Activated naive CD4-positive, alpha-beta T cell treated with Interleukin-2 at 50 U/mL for 16 hours (primary cell): Measurements from ENCODE around the gene ZNF407.

Source experiments
- DNase-seq: peaks from one replicate; pipeline ENCODE4 v3.0.0-alpha.2; 2020

Gene ZNF407

DNA sequence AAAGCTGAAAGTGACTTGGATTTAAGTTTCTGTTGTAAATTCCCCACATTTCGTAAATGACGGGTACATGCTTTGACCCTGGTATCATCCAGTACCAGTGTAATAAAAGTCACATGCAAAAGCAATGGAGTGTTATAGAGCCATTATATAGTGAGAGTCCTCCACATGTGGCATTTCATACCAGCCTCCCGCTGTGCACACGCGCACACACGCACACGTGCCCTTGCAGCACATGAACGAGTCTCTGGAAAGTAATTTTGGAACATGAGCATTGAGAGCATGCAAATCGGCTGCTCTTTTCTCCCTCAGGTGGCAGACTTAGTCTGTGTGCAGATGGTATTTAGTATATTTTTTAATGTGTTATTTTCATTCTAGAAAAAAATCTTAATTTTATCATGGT is 198.1 kb downstream of the ZNF407 start:
- DNase-seq: no peak

GRCh38 chr18:74796211-74796610 is 198.5 kb downstream of the ZNF407 start:
- no peak for DNase-seq

GRCh38 chr18:74796841-74797576 is 199.3 kb downstream of the ZNF407 start:
- no peak for DNase-seq

- no peak for DNase-seq
These were observed 200.0 kb downstream of the ZNF407 start for GRCh38 chr18:74797577-74798151.

DNA sequence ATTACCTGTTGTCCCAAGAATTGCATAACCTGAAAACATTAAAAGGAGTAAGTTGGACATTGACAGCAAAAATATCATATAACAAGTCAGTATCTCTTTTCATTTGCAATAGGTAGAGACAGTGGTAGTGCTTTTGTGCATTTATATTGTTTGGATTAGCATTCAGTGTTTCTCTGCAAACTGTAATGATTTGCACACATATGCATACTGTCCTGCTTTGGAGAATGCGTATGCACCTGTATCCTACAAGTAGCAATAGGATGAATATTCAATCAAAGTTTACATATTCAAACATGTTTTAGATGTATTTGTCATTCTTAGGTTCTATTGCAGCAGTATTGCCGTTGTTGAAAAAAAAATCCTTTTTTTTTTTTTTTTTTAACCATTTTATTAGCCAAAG is 201.9 kb downstream of the ZNF407 start:
- DNase-seq: no peak

DNA sequence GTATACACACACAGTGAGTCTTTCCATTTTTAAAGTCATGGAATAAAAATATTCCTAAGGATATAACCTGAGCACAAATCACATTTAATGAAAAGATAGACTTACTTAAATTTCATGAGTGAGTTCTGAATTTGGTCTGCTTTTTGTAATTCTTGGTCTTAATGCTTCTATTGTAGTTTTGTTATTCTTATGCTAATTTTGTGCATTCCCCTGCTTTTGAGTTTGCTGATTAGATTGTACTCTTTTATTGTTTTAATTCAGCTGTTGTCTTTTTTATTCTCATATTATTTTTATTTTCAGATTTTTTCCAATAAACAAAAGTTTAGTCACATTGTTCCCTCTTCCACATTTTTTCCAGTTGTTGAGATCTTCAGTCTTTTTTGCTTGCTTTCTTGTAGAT is 202.4 kb downstream of the ZNF407 start:
- no peak for DNase-seq

- DNase-seq: no peak
These were observed 205.4 kb downstream of the ZNF407 start for GRCh38 chr18:74803117-74803516.

DNA sequence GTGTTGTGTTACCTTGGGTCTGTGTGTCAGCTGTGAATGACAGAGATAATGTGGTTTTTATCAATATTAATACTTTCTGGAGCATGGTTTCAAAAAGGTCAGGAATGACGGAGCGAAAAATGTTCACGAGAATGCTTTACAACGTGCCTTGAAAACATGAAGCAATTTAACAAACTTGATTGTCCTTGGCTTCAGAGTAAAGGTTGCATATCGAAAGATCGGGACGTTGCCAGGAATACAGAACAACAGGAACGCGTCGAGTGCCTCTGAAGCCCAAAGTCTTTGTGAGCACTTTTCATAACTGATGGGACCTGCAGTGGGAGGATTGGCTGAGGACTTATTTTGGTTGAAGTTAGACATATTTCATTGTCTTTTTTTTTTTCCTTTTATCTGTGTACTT is 206.1 kb downstream of the ZNF407 start:
- no peak for DNase-seq

DNA sequence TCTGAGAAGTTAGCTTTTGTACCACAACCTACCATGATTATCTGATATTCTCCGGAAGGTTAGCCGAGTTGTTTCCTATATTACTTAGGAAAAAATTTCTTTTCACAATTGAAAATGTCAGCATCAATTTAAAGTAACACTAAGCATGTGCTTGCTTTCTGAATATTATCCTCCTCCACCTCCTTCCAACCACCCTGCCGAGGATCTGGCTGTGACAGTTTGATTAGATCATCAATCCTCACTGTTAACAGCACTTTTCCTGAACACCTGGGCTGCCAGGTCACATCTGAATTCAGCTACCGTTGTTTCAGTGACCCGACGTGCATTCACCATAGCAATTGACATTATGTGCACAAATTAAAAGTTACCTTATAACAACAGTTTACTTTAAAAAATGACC is 207.0 kb downstream of the ZNF407 start:
- no peak for DNase-seq

DNA sequence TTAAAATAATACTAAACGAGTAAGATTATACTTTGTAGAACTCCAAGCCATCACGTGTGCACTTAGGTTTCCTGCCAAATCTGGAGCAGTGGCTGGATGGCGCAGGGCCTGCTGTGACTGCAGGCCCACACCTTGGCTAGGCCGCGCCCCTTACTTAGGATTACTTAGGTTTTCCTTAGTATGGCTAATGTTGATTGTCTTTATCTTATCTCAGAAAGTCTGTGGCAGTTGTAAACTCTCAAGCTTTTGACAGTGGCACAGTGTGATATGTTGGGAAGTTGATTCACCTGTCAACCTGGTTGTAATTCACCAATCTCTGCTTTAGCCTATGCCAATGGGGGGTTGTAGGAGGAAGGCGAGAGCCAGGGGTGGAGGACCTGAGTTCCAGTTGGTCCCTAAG is 208.4 kb downstream of the ZNF407 start:
- DNase-seq: no peak

DNA sequence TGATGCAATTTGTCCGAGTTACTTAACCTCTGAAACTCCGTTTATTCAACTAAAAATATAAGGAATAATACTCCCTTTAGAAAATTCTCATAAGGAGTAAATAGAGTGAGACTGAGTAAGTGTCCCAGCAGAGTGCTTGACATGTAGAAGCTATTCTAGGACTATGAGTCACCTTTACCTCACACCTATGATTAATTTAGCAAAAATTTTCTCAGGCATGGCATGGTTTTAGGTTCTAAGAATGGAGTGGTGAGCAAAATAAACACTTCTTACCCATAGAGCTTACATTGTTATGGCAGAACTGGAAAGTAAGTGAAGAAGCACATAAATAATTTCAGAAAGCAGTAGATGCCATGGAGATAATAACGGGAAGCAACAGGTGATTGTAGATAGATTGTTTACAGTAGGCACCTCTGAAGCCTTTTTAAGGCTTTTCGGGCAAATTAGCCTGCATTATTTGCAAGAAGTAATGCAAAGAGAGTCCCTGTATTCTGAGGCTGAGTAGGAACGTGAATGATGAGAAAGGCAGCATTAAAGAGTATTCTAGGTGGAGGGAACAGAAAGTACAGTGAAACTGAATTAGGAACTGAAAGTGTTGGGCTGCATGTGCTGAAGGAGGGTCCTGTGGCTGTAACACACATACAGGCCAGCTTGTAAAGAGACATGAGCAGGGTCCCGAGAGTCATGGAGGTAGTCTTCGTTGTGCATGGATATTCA is 209.2 kb downstream of the ZNF407 start:
- no peak for DNase-seq

- no peak for DNase-seq
These were observed 219.9 kb downstream of the ZNF407 start for GRCh38 chr18:74817576-74817975.

GRCh38 chr18:74818516-74819175 is 221.0 kb downstream of the ZNF407 start:
- DNase-seq: no peak

- DNase-seq: no peak
These were observed 221.9 kb downstream of the ZNF407 start for GRCh38 chr18:74819433-74820059.

DNA sequence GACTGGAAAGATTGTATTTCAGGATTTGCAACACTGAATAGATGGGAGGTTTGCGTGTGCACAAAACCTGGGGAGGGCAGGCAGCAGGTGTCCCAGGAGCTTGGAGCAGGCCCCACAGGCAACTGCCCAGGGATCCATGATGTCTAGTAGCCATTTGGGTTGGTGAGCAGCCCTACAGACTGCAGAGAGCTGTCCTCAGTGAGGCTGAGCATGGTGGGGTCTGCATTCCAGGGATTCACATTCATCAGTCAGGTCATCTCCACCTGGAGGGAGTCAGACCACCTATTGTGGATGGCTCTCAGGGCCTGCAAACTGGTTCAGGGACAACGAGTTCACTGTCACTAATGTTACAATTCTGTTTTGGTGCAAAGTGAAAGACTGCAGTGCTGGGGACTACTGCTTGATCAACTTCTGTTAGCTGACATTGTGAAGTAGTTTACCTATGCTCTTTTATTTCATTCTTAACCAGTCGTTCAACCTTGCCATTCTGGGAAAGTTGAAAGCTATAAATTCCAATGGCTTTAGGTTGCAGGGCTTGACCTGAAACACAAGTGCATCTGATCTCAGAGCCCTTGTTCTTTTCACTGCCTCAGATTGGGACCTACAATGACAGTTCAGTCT is 222.6 kb downstream of the ZNF407 start:
- no peak for DNase-seq

DNA sequence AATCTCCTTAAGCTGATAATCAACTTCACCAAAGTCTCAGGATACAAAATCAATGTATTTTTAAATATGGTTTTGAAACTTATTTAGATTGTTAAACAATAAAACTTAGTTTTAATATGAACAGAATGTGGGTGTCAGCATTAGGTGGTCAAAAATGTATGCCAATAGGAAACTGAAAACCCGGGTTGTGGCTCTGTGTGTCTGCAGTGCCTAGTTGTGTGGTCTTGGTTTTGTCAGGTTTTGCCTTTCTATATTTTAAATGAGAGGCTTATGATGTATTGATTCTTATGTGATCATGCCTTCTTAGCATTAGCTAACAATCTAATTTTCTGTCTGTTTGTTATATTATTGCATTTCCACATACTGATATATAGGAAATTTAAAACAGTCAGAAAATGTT is 227.8 kb downstream of the ZNF407 start:
- no peak for DNase-seq

DNA sequence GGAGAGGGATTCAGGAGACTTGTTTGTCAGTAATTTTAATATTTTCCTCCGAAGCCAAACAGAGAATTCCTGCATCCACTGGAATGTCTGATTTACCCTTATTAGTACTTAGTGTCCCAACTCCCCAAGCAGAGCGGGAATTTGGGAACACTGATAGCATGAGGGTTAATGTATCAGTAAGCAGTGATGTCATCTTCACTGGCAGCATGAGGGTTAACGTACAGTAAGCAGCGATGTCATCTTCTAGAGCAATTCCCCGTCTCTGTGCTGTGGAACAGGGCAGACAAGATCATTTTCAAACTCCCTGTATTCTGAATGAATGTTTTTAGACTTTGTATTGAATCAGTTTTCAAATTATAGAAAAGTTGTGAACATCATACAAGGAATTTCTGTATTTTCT is 228.9 kb downstream of the ZNF407 start:
- no peak for DNase-seq

DNA sequence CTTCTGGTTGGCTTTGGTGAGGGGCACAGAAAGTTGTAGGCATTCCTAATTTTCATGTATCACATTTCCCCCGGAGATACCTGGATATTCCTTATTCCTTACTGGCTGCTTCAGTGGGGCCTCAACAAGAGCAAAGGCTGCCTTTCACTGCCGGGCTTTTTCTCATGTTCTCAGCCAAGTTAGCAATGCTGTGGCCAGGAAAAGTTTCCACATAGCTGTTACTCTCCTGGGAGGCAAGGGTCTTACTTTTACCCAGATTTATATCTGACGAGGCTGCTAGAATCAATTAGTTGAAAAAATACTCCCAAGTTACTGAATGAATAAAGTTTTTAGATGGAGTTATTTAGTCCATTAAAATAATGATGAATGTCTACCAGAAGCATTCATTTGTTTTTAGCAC is 230.5 kb downstream of the ZNF407 start:
- DNase-seq: no peak

DNA sequence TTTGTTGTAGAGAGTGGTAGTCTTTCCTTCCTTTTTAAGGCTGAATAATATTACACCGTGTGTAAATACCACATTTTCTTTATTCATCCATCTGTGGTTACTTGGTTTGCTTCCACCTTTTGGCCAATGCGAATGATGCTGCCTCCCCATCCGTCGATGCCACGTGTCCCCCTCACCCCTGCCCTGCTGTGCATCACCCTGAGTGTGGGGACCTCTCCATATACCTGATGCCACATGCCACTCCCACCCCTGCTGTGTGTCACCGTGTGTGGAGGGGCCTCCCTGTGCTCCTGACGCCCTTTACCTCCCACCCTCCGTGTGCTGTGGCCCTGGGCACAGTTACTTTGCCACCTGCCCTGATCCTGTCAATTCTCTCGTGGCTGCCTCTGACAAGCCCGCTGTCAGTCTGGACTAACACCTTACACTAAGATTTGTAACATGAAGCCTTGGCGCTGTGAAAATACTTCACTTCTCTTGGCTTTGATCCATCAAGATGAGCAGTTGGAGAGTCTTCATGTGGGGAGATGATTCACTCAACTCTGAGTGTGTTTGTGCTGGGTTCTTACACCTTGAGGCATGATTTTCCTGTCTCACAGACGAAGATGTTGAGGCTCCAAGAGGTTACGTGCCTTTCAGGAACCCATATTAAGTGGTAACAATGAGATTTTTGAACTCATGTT is 234.0 kb downstream of the ZNF407 start:
- no peak for DNase-seq

GRCh38 chr18:74832381-74832780 is 234.7 kb downstream of the ZNF407 start:
- DNase-seq: no peak

GRCh38 chr18:74832999-74833398 is 235.3 kb downstream of the ZNF407 start:
- no peak for DNase-seq
